HepG2 (cell line): ENCODE data around the gene ARPC1B. TPM values are rescaled to one million over a fixed set of nuclear protein-coding genes. Genes with fewer than 3 reads are reported as not detected.

Experiments
- CAMTA2 ChIP-seq: sonication (generic); formaldehyde crosslinking; IDR thresholded peaks from 2 replicates; pipeline ENCODE4 v1.4.0; 2020; ENCODE audit warnings: mild to moderate bottlenecking, missing genetic modification reagents, borderline replicate concordance
- CEBPG ChIP-seq: IDR thresholded peaks from 2 replicates; pipeline ENCODE4 v1.6.1; 2016
- EED ChIP-seq: sonication (generic); formaldehyde crosslinking; IDR thresholded peaks from 2 replicates; pipeline ENCODE4 v1.5.0; 2020; ENCODE audit warnings: mild to moderate bottlenecking, missing genetic modification reagents
- ELF1 ChIP-seq: sonication (generic); formaldehyde crosslinking; IDR thresholded peaks from 2 replicates; pipeline ENCODE4 v1.4.0; 2020; ENCODE audit warnings: missing genetic modification reagents
- FOXC1 ChIP-seq: sonication (generic); formaldehyde crosslinking; IDR thresholded peaks from 2 replicates; pipeline ENCODE4 v1.8.0; 2022; ENCODE audit warnings: mild to moderate bottlenecking, missing genetic modification reagents, borderline replicate concordance
- HNRNPUL1 ChIP-seq: fragments of 200-400 bp; formaldehyde crosslinking; IDR thresholded peaks from 2 replicates; pipeline ENCODE4 v1.6.1; 2017; ENCODE audit warnings: low read depth, mild to moderate bottlenecking, low read length, moderate library complexity
- PRDM15 ChIP-seq: sonication (generic); formaldehyde crosslinking; IDR thresholded peaks from 2 replicates; pipeline ENCODE4 v1.4.0; 2020; ENCODE audit warnings: missing genetic modification reagents
- RNF219 ChIP-seq: sonication (generic); formaldehyde crosslinking; IDR thresholded peaks from 2 replicates; pipeline ENCODE4 v1.5.0; 2020; ENCODE audit warnings: mild to moderate bottlenecking, missing genetic modification reagents
- SNAPC4 ChIP-seq: sonication (generic); formaldehyde crosslinking; IDR thresholded peaks from 2 replicates; pipeline ENCODE4 v1.4.0; 2020; ENCODE audit warnings: mild to moderate bottlenecking, missing genetic modification reagents
- STAT5B ChIP-seq: sonication (generic); formaldehyde crosslinking; IDR thresholded peaks from 2 replicates; pipeline ENCODE4 v1.4.0; 2020; ENCODE audit warnings: missing genetic modification reagents
- TCF12 ChIP-seq, 2 experiments: fragments of 450-650 bp in 1 of 2; sonication (generic) in 1 of 2; formaldehyde crosslinking in 1 of 2; IDR thresholded peaks; 2 replicates each; pipeline versions ENCODE4 v1.6.1 to v1.8.0; 2017 to 2022; ENCODE audit warnings: antibody characterized with exemption in 1 of 2, mild to moderate bottlenecking in 1 of 2, missing genetic modification reagents in 1 of 2, moderate library complexity in 1 of 2
- ZBTB33 ChIP-seq: sonication (generic); formaldehyde crosslinking; IDR thresholded peaks from 2 replicates; pipeline ENCODE4 v1.4.0; 2020; ENCODE audit warnings: missing genetic modification reagents
- ZFP37 ChIP-seq: sonication (generic); formaldehyde crosslinking; IDR thresholded peaks from 2 replicates; pipeline ENCODE4 v1.4.0; 2020; ENCODE audit warnings: missing genetic modification reagents, borderline replicate concordance
- ZNF263 ChIP-seq: sonication (generic); formaldehyde crosslinking; IDR thresholded peaks from 2 replicates; pipeline ENCODE4 v1.4.0; 2020; ENCODE audit warnings: missing genetic modification reagents
- ZNF451 ChIP-seq: sonication (generic); formaldehyde crosslinking; IDR thresholded peaks from 2 replicates; pipeline ENCODE4 v1.5.0; 2020; ENCODE audit warnings: mild to moderate bottlenecking, missing genetic modification reagents
- ZNF780A ChIP-seq: sonication (generic); formaldehyde crosslinking; IDR thresholded peaks from 2 replicates; pipeline ENCODE4 v1.8.0; 2022; ENCODE audit warnings: mild to moderate bottlenecking, missing genetic modification reagents, moderate library complexity
- polyA plus RNA-seq, 8 experiments: library from polyadenylated mRNA; depleted of rRNA in 3 of 8; stranded (reverse) in 7 of 8; unstranded in 1 of 8; fragments of >200 nt; fragmentation: Illumina TruSeq in 4 of 8; extraction: Trizol in 4 of 8; gene quantifications; 2 replicates each; pipeline versions ENCODE4 v1.2.1 to v1.2.3, GENCODE V29; 2011 to 2016; ENCODE audit warnings: low read depth in 4 of 8, missing spikeins in 1 of 8, mixed read lengths in 1 of 8; ENCODE audit not compliant: insufficient read depth in 1 of 8
- total RNA-seq, 5 experiments: library from RNA; depleted of rRNA; stranded (reverse); fragments of >200 nt; fragmentation: Illumina TruSeq; extraction: Trizol; gene quantifications; 2 replicates each; pipeline ENCODE4 v1.2.3, GENCODE V29; 2016; ENCODE audit warnings: low read depth in 1 of 5

The ARPC1B gene
- total and polyA plus RNA-seq, 2 of the 13 experiments (the other 11 are each of a cell fraction or from before 2014, with no cell fraction given) = 72.9 to 89.1 TPM

DNA sequence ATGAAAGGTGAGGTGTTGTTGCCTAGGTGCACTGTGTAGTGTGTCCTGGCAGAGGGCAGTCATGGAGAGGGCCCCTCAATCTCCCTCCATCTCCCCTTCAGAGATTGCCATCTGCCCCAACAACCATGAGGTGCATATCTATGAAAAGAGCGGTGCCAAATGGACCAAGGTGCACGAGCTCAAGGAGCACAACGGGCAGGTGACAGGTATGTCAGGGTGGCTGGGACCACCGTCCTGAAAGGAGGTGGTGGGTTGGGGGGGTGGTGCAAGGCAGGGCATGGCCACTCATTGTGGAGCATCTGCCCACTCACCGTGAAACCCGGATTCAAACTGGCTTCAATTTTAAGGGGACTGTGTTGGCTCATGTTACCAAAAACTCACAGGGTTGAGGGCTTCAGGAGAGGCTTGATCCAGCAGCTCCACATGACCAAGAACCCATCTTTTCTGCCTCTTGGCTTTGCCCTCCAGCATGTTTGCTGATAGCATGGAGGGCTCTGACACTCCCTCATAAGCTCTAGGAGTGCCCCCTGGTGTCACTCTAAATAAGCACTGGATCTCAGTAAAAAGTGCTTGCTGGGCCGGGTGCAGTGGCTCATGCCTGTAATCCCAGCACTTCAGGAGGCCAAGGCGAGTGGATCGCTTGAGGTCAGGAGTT, 12.2 kb downstream of the ARPC1B start (continued):
- TF ChIP-seq RNF219 (CRISPR knock-in tag) (no peak), ZNF780A (CRISPR knock-in tag) (no peak), ELF1 (CRISPR knock-in tag) (no peak), CAMTA2 (no peak), STAT5B (CRISPR knock-in tag) (no peak), FOXC1 (CRISPR knock-in tag) (no peak), EED (CRISPR knock-in tag) (no peak), ZNF451 (CRISPR knock-in tag) (no peak), PRDM15 (CRISPR knock-in tag) (no peak), HNRNPUL1 (no peak), CEBPG (CRISPR knock-in tag) (no peak), TCF12 (IDR thresholded peaks at IDR 0.05) (no peak), TCF12 (CRISPR knock-in tag; IDR thresholded peaks at IDR 0.05) (no peak), ZBTB33 (CRISPR knock-in tag) (no peak), SNAPC4 (CRISPR knock-in tag) (no peak), ZNF263 (CRISPR knock-in tag) (no peak), ZFP37 (CRISPR knock-in tag) (no peak)
